22Rv1 (cell line): ENCODE data around the gene FAM50B.

Experiments
- CTCF ChIP-seq: fragments of 450-650 bp; IDR thresholded peaks from 2 replicates; pipeline ENCODE4 v1.5.1; 2017; ENCODE audit warnings: mild to moderate bottlenecking
- ZFX ChIP-seq: fragments of 450-650 bp; IDR thresholded peaks from 2 replicates; pipeline ENCODE4 v1.6.1; 2017; ENCODE audit warnings: antibody characterized with exemption, borderline replicate concordance

GRCh38 chr6:3819161-3820110 is 29.7 kb upstream of the FAM50B start:
- TF ChIP-seq CTCF (no peak), ZFX (no peak)
